Panc1 (cell line): Measurements from ENCODE around the gene OMA1. TPM values are rescaled to one million over a fixed set of nuclear protein-coding genes. Genes with fewer than 3 reads are reported as not detected.

Experiments used
- ATAC-seq: fragments of 200-7000 bp; cut with Tn5 transposase; 2 replicates; pipeline ENCODE4 v1.9.1; 2020; ENCODE audit warnings: mild to moderate bottlenecking, moderate library complexity
- BruUV-seq: library from RNA; stranded (reverse); fragments of 400-500 nt; replicated peaks from 2 replicates; lab custom pipeline; 2021; lab: Mats Ljungman, UMichigan
- CTCF ChIA-PET: fragments of 300-600 bp; sonication (Branson Sonifier 250); formaldehyde crosslinking; loops from one replicate; lab custom pipeline; 2022; ENCODE audit warnings: antibody characterized with exemption; lab: Charles Lee
- POLR2A ChIA-PET: fragments of 300-600 bp; sonication (Branson Sonifier 250); formaldehyde crosslinking; loops from one replicate; lab custom pipeline; 2022; ENCODE audit warnings: antibody characterized with exemption; lab: Charles Lee
- DNase-seq: peaks from one replicate; pipeline ENCODE4 v3.0.0-alpha.2; 2010; ENCODE audit warnings: low read depth, low spot score
- H3K27ac ChIP-seq: 2 replicates; pipeline ENCODE4 v1.5.1; 2011; ENCODE audit warnings: mild to moderate bottlenecking, low read length, inconsistent platforms
- H3K27me3 ChIP-seq: fragments of 200-500 bp; sonication (Bioruptor generic); 2 replicates; pipeline ENCODE4 v1.6.0; 2014; ENCODE audit warnings: low read length, inconsistent platforms; ENCODE audit not compliant: control insufficient read depth, insufficient read depth
- H3K36me3 ChIP-seq: fragments of 200-500 bp; sonication (Bioruptor generic); 2 replicates; pipeline ENCODE4 v1.5.1; 2014; ENCODE audit warnings: inconsistent platforms, mild to moderate bottlenecking, low read length, moderate library complexity; ENCODE audit not compliant: control insufficient read depth, insufficient read depth
- H3K4me1 ChIP-seq: 2 replicates; pipeline ENCODE4 v1.5.1; 2011; ENCODE audit warnings: inconsistent platforms, mild to moderate bottlenecking, low read length, moderate library complexity; ENCODE audit not compliant: control insufficient read depth, insufficient read depth
- H3K4me3 ChIP-seq, 2 experiments: 2 replicates each; pipeline ENCODE4 v1.5.1; 2011 to 2012; ENCODE audit warnings: low read depth in 2 of 2, low read length in 2 of 2, mild to moderate bottlenecking in 2 of 2, inconsistent platforms in 1 of 2, moderate library complexity in 1 of 2
- H3K9me3 ChIP-seq: fragments of 200-500 bp; sonication (Bioruptor generic); 2 replicates; pipeline ENCODE4 v1.5.1; 2014; ENCODE audit warnings: low read depth, mild to moderate bottlenecking, inconsistent platforms, low read length, moderate library complexity; ENCODE audit not compliant: control insufficient read depth, insufficient read depth
- TCF7L2 ChIP-seq: IDR thresholded peaks from 2 replicates; pipeline ENCODE4 v1.6.1; 2011; ENCODE audit warnings: mild to moderate bottlenecking, low read depth, low read length, inconsistent platforms
- in situ Hi-C: cut with HindIII; loops from 2 replicates; pipeline ENCODE4 v1.10.0; 2016; ENCODE audit warnings: low sequenced_read_pairs, low pct_unique_long_range_greater_than_20kb
- intact Hi-C: fragments of 100-400 bp; cut with micrococcal nuclease; formaldehyde crosslinking; loops from one replicate; pipeline ENCODE4 v1.10.0; 2022; ENCODE audit not compliant: unreplicated experiment
- total RNA-seq: library from RNA; stranded (reverse); gene quantifications from one replicate; pipeline ENCODE4 v1.2.1, GENCODE V29; 2021; ENCODE audit not compliant: unreplicated experiment

The OMA1 gene
- total RNA-seq, 1 experiment from 2014 or later = 16.6 TPM

- CTCF ChIA-PET = no interaction called here
- in situ Hi-C loops (no loop called here), intact Hi-C loops (no loop called here)
- POLR2A ChIA-PET = no interaction called here
- no peak for ATAC-seq
- no TSS peak for BruUV-seq
- no peak for TF ChIP-seq TCF7L2
- H3K4me3 ChIP-seq = no peak overlapping the region
- H3K36me3 ChIP-seq = no peaks in the 10 kb centered on the region
- no peaks in the 10 kb centered on the region; the same call in 1 of the 2 replicates for H3K27me3 ChIP-seq
- no peaks in the 10 kb centered on the region for H3K4me1 ChIP-seq
- H3K27ac ChIP-seq = no peak overlapping the region
- no peaks in the 10 kb centered on the region for H3K9me3 ChIP-seq
- no peak for DNase-seq
Observed at GRCh38 chr1:58431901-58432620, 114.5 kb downstream of the OMA1 start.

Other genes with a start within 250 kb of the OMA1 start
- gene TACSTD2, start 30.5 kb upstream of the OMA1 start, total RNA-seq = 0.28 TPM
- gene MYSM1, start 153.3 kb upstream of the OMA1 start, total RNA-seq = 43.0 TPM
- gene JUN, start 237.3 kb upstream of the OMA1 start, total RNA-seq = 70.0 TPM